NT2/D1 (cell line): ENCODE measurements around the gene ANGPT4.

Source experiments
- DNase-seq: peaks from one replicate; pipeline ENCODE4 v3.0.0-alpha.2; 2011; ENCODE audit warnings: low read depth, low spot score
- H3K27me3 ChIP-seq: 2 replicates; pipeline ENCODE4 v1.6.0; 2011; ENCODE audit warnings: mild to moderate bottlenecking; ENCODE audit not compliant: insufficient read length, insufficient read depth
- H3K36me3 ChIP-seq: 2 replicates; pipeline ENCODE4 v1.6.1; 2011; ENCODE audit warnings: mild to moderate bottlenecking, low read length, mixed read lengths; ENCODE audit not compliant: insufficient read depth, insufficient read length
- H3K4me1 ChIP-seq: 2 replicates; pipeline ENCODE4 v1.5.1; 2011; ENCODE audit not compliant: insufficient read depth, insufficient read length
- H3K4me3 ChIP-seq: 2 replicates; pipeline ENCODE4 v1.5.1; 2011; ENCODE audit warnings: low read depth; ENCODE audit not compliant: insufficient read length
- H3K9ac ChIP-seq: 2 replicates; pipeline ENCODE4 v1.6.0; 2011; ENCODE audit warnings: low read depth; ENCODE audit not compliant: insufficient read length
- H3K9me3 ChIP-seq: 2 replicates; pipeline ENCODE4 v1.5.1; 2011; ENCODE audit warnings: mild to moderate bottlenecking, low read length; ENCODE audit not compliant: insufficient read depth
- SUZ12 ChIP-seq: IDR thresholded peaks from 2 replicates; pipeline ENCODE4 v1.6.1; 2011; ENCODE audit not compliant: insufficient read length, insufficient read depth; ENCODE audit errors: extremely low read depth
- YY1 ChIP-seq: IDR thresholded peaks from 2 replicates; pipeline ENCODE4 v1.6.1; 2011; ENCODE audit not compliant: insufficient read length, insufficient read depth
- ZNF274 ChIP-seq: IDR thresholded peaks from 2 replicates; pipeline ENCODE4 v1.6.1; 2011; ENCODE audit warnings: mild to moderate bottlenecking, low read depth, low read length

ANGPT4 gene

GRCh38 chr20:934186-934840 lies 18.2 kb upstream of the ANGPT4 start:
- Histone ChIP-seq H3K4me3 (no peak overlapping the region), H3K9ac (no peak overlapping the region), H3K9me3 (peaks cover 36% of the 10 kb centered on the region), H3K36me3 (no peaks in the 10 kb centered on the region), H3K27me3 (no peaks in the 10 kb centered on the region), H3K4me1 (no peaks in the 10 kb centered on the region)
- DNase-seq, result no peak
- no peak for TF ChIP-seq ZNF274
- TF ChIP-seq SUZ12, result no peak
- TF ChIP-seq YY1, result no peak

GRCh38 chr20:933029-933428 lies 16.9 kb upstream of the ANGPT4 start:
- no peak for DNase-seq

GRCh38 chr20:931401-931800 lies 15.3 kb upstream of the ANGPT4 start:
- H3K27me3 ChIP-seq, result no peaks in the 10 kb centered on the region
- TF ChIP-seq YY1, result no peak
- H3K4me1 ChIP-seq, result no peaks in the 10 kb centered on the region
- H3K4me3 ChIP-seq, result no peak overlapping the region
- no peak for DNase-seq
- H3K36me3 ChIP-seq, result no peaks in the 10 kb centered on the region
- H3K9me3 ChIP-seq, result peaks cover 45% of the 10 kb centered on the region
- H3K9ac ChIP-seq, result no peak overlapping the region

More at GRCh38 chr20:933029-933428, 16.9 kb upstream of the ANGPT4 start:
- Histone ChIP-seq H3K36me3 (no peaks in the 10 kb centered on the region), H3K27me3 (no peaks in the 10 kb centered on the region), H3K9ac (no peak overlapping the region), H3K4me1 (no peaks in the 10 kb centered on the region), H3K4me3 (no peak overlapping the region), H3K9me3 (peaks cover 45% of the 10 kb centered on the region)
- TF ChIP-seq ZNF274, result no peak
- TF ChIP-seq SUZ12, result no peak
- TF ChIP-seq YY1, result no peak

- H3K9me3 ChIP-seq, result peaks cover 30% of the 10 kb centered on the region
- no peaks in the 10 kb centered on the region for H3K36me3 ChIP-seq
- DNase-seq, result no peak
- TF ChIP-seq YY1 (no peak), SUZ12 (no peak), ZNF274 (no peak)
- no peaks in the 10 kb centered on the region for H3K27me3 ChIP-seq
- H3K9ac ChIP-seq, result no peak overlapping the region
- no peak overlapping the region for H3K4me3 ChIP-seq
- no peaks in the 10 kb centered on the region for H3K4me1 ChIP-seq
Observed at GRCh38 chr20:926670-927069, 10.5 kb upstream of the ANGPT4 start.

- H3K9ac ChIP-seq, result no peak overlapping the region
- DNase-seq, result no peak
- H3K27me3 ChIP-seq, result no peaks in the 10 kb centered on the region
- H3K9me3 ChIP-seq, result peaks cover 19% of the 10 kb centered on the region
- no peaks in the 10 kb centered on the region for H3K36me3 ChIP-seq
- no peaks in the 10 kb centered on the region for H3K4me1 ChIP-seq
- TF ChIP-seq ZNF274, result no peak
- no peak for TF ChIP-seq SUZ12
- no peak for TF ChIP-seq YY1
- H3K4me3 ChIP-seq, result no peak overlapping the region
Observed at GRCh38 chr20:925516-925915, 9.4 kb upstream of the ANGPT4 start.

GRCh38 chr20:924639-925038 lies 8.5 kb upstream of the ANGPT4 start:
- no peak overlapping the region for H3K9ac ChIP-seq
- H3K4me1 ChIP-seq, result no peaks in the 10 kb centered on the region
- H3K36me3 ChIP-seq, result no peaks in the 10 kb centered on the region
- no peak for DNase-seq
- TF ChIP-seq SUZ12 (no peak), YY1 (no peak), ZNF274 (no peak)
- no peak overlapping the region for H3K4me3 ChIP-seq
- peaks cover 10% of the 10 kb centered on the region; the same call in 1 of the 2 replicates for H3K9me3 ChIP-seq
- H3K27me3 ChIP-seq, result no peaks in the 10 kb centered on the region

GRCh38 chr20:922781-923180 lies 6.6 kb upstream of the ANGPT4 start:
- H3K9me3 ChIP-seq, result no peaks in the 10 kb centered on the region; the same call in 1 of the 2 replicates
- H3K4me3 ChIP-seq, result no peak overlapping the region
- H3K36me3 ChIP-seq, result no peaks in the 10 kb centered on the region
- no peaks in the 10 kb centered on the region for H3K27me3 ChIP-seq
- TF ChIP-seq SUZ12, result no peak
- TF ChIP-seq ZNF274, result no peak
- TF ChIP-seq YY1, result no peak
- no peaks in the 10 kb centered on the region for H3K4me1 ChIP-seq
- DNase-seq, result no peak
- no peak overlapping the region for H3K9ac ChIP-seq

GRCh38 chr20:921068-921467 lies 4.9 kb upstream of the ANGPT4 start:
- no peaks in the 10 kb centered on the region for H3K36me3 ChIP-seq
- TF ChIP-seq SUZ12 (no peak), ZNF274 (no peak), YY1 (no peak)
- H3K4me3 ChIP-seq, result no peak overlapping the region
- H3K4me1 ChIP-seq, result peaks cover 3% of the 10 kb centered on the region
- DNase-seq, result no peak
- H3K27me3 ChIP-seq, result no peaks in the 10 kb centered on the region
- H3K9me3 ChIP-seq, result no peaks in the 10 kb centered on the region; the same call in 1 of the 2 replicates
- H3K9ac ChIP-seq, result no peak overlapping the region
